Endodermal cell (in vitro differentiated cells): ENCODE measurements around the gene HIBADH. TPM values are rescaled to one million over a fixed set of nuclear protein-coding genes. Genes with fewer than 3 reads are reported as not detected.

Source experiments
- DNase-seq: peaks from one replicate; pipeline ENCODE4 v3.0.0-alpha.2; 2017
- H3K27ac ChIP-seq: 2 replicates; pipeline ENCODE4 v1.5.1; 2013; ENCODE audit warnings: mild to moderate bottlenecking, low read depth, low read length, moderate library complexity
- H3K27me3 ChIP-seq: 2 replicates; pipeline ENCODE4 v1.6.1; 2013; ENCODE audit warnings: mild to moderate bottlenecking, low read length, moderate library complexity; ENCODE audit not compliant: insufficient read depth, control insufficient read depth, poor library complexity, severe bottlenecking
- H3K36me3 ChIP-seq: 2 replicates; pipeline ENCODE4 v1.7.0; 2013; ENCODE audit warnings: mild to moderate bottlenecking, low read length, moderate library complexity; ENCODE audit not compliant: control insufficient read depth, insufficient read depth
- H3K4me1 ChIP-seq: one replicate; pipeline ENCODE4 v1.7.0; 2013; ENCODE audit warnings: low read length; ENCODE audit not compliant: control insufficient read depth, insufficient read depth
- H3K4me3 ChIP-seq: 2 replicates; pipeline ENCODE4 v1.5.1; 2013; ENCODE audit warnings: mild to moderate bottlenecking, low read length, moderate library complexity
- H3K9ac ChIP-seq: 2 replicates; pipeline ENCODE4 v1.6.1; 2013; ENCODE audit warnings: mild to moderate bottlenecking, low read length, moderate library complexity; ENCODE audit not compliant: poor library complexity, severe bottlenecking; ENCODE audit errors: extremely low read depth
- H3K9me3 ChIP-seq: 2 replicates; pipeline ENCODE4 v1.6.1; 2013; ENCODE audit warnings: mild to moderate bottlenecking, low read length, moderate library complexity; ENCODE audit not compliant: control insufficient read depth
- H3K27ac Mint-ChIP-seq: 2 replicates; pipeline ENCODE4 v1.8.0; 2020; ENCODE audit warnings: mixed read lengths
- H3K27me3 Mint-ChIP-seq: 2 replicates; pipeline ENCODE4 v1.8.0; 2021; ENCODE audit warnings: mild to moderate bottlenecking, mixed read lengths; ENCODE audit not compliant: insufficient read depth
- H3K36me3 Mint-ChIP-seq: 2 replicates; pipeline ENCODE4 v1.8.0; 2020; ENCODE audit warnings: low read depth, mixed read lengths
- H3K4me1 Mint-ChIP-seq: 2 replicates; pipeline ENCODE4 v1.8.0; 2020; ENCODE audit warnings: mixed read lengths
- H3K4me3 Mint-ChIP-seq: 2 replicates; pipeline ENCODE4 v1.8.0; 2020; ENCODE audit warnings: mild to moderate bottlenecking, moderate library complexity, mixed read lengths
- H3K9me3 Mint-ChIP-seq: 2 replicates; pipeline ENCODE4 v1.8.0; 2020; ENCODE audit warnings: mild to moderate bottlenecking, mixed read lengths
- CTCF ChIP-seq: fragments of 200-600 bp; sonication (generic); conservative IDR thresholded peaks from 2 replicates; pipeline ENCODE4 v1.5.0; 2021; ENCODE audit warnings: antibody characterized with exemption, mild to moderate bottlenecking
- WGBS, 2 experiments: methylation state at CpG; one replicate each; pipeline versions ENCODE4 v1.1.5 to v1.1.7; 2013; ENCODE audit warnings: missing lambda C conversion rate in 2 of 2, mixed read lengths in 1 of 2; ENCODE audit not compliant: insufficient coverage in 1 of 2, insufficient read length in 1 of 2; 5-methylcytosine and 5-hydroxymethylcytosine counted together
- total RNA-seq, 2 donors: library from RNA; stranded (reverse); fragmentation: NEBNext Ultra II Directional in 1 of 2; extraction: Animal tissue kit (Norgen Biotek cat#: 25700) in 1 of 2; gene quantifications; 2 replicates in 1 of 2; 3 replicates in 1 of 2; pipeline ENCODE4 v1.2.1, GENCODE V29; 2021

Gene HIBADH
- total RNA-seq, 2 donors from 2014 or later, result 48.3 to 78.1 TPM

DNA sequence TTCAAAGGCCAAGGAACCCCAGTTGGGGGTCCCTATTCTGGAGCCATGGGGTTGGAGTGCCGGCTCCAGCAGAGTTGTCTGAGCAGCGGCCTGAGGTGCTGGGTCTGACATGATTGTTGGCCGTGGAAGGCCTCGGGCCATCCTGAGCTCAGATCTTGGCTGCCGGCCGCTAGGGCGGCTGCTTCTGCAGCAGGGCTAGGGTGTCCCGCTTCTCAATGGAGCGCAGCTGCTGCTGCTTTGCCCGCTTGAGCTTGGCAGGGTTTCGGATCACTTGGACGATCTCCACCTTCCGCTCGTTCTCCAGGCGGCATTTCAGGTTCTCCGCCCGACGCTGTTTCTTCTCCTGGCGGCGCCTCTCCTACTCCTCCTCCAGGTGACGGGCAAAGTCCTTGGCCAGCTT, 171.1 kb downstream of the HIBADH start:
- no peak overlapping the region for H3K4me3 ChIP-seq
- DNase-seq, result no peak
- no peak for TF ChIP-seq CTCF
- H3K4me1 Mint-ChIP-seq, result no peaks in the 10 kb centered on the region
- H3K4me3 Mint-ChIP-seq, result no peak overlapping the region
- peaks cover 4% of the 10 kb centered on the region for H3K9me3 ChIP-seq
- no peak overlapping the region for H3K27ac ChIP-seq
- H3K27ac Mint-ChIP-seq, result no peak overlapping the region
- H3K27me3 Mint-ChIP-seq, result peaks cover 18% of the 10 kb centered on the region
- WGBS, 2 experiments, result 95 to 96% methylated on average over 17 to 21 of the region's 21 CpGs
- H3K27me3 ChIP-seq, result no peaks in the 10 kb centered on the region
- H3K36me3 Mint-ChIP-seq, result no peaks in the 10 kb centered on the region
- H3K4me1 ChIP-seq, result no peaks in the 10 kb centered on the region
- no peaks in the 10 kb centered on the region for H3K36me3 ChIP-seq
- H3K9me3 Mint-ChIP-seq, result peaks cover 8% of the 10 kb centered on the region
- H3K9ac ChIP-seq, result no peak overlapping the region

DNA sequence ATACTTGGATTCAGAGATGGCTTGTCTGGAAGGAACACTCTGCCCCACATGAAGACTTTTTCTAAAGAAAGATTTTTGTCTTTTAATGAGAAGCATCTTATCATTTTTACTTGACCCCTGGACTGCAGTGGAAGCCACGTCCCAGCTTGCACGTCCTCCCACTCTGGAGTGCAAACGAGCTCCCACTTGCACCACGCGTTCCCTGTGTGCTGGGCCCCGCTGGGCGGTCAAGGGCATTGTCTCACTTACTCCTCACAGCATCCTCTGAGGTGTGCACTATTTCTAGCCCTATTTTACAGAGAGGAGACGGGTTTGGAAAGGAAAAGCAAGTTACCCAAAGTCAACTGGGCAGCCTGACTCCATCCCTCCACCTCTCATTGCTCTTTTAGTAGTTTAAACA, 175.2 kb downstream of the HIBADH start:
- Mint-ChIP-seq H3K27ac (no peak overlapping the region), H3K36me3 (no peaks in the 10 kb centered on the region), H3K4me1 (no peaks in the 10 kb centered on the region), H3K4me3 (no peak overlapping the region), H3K27me3 (peaks cover 18% of the 10 kb centered on the region), H3K9me3 (peaks cover under 1% of the 10 kb centered on the region)
- no peak for TF ChIP-seq CTCF
- Histone ChIP-seq H3K9me3 (peaks cover 1% of the 10 kb centered on the region), H3K27me3 (no peaks in the 10 kb centered on the region), H3K4me3 (no peak overlapping the region), H3K36me3 (no peaks in the 10 kb centered on the region), H3K4me1 (no peaks in the 10 kb centered on the region), H3K9ac (no peak overlapping the region), H3K27ac (no peak overlapping the region)
- 78 to 90% methylated on average over 3 to 8 of the region's 8 CpGs for WGBS, 2 experiments
- no peak for DNase-seq

DNA sequence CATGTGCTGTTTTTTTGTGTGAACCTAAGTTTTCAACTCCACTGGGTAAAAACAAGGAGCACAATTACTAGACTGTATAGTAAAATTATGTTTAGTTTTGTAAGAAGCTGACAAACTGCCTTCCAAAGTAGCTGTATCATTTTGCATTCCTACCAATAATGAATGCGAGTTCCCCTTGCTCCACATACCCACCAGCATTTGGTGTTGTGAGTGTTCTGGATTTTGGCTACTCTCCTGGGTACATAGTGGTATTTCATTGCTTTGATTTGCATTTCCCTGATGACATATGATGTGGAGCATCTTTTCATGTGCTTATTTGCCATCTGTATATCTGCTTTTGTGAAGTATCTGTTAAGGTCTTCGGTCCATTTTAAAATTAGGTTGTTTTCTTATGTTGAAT, 178.2 kb downstream of the HIBADH start:
- H3K36me3 ChIP-seq, result no peaks in the 10 kb centered on the region
- no peak overlapping the region for H3K27ac ChIP-seq
- no peak for TF ChIP-seq CTCF
- no peak for DNase-seq
- H3K9me3 Mint-ChIP-seq, result no peaks in the 10 kb centered on the region
- H3K36me3 Mint-ChIP-seq, result no peaks in the 10 kb centered on the region
- no peak overlapping the region for H3K4me3 ChIP-seq
- WGBS, 2 experiments, result 92 to 100% methylated on average over 1 to 2 of the region's 2 CpGs
- H3K4me1 ChIP-seq, result no peaks in the 10 kb centered on the region
- no peaks in the 10 kb centered on the region for H3K9me3 ChIP-seq
- no peak overlapping the region for H3K27ac Mint-ChIP-seq
- no peak overlapping the region for H3K4me3 Mint-ChIP-seq
- no peaks in the 10 kb centered on the region for H3K27me3 ChIP-seq
- H3K9ac ChIP-seq, result no peak overlapping the region
- H3K27me3 Mint-ChIP-seq, result peaks cover 15% of the 10 kb centered on the region
- no peaks in the 10 kb centered on the region for H3K4me1 Mint-ChIP-seq
